Raji (cell line): Measurements from ENCODE around the gene SLC9A9.

Experiments used
- POLR2A ChIP-seq: IDR thresholded peaks from 2 replicates; pipeline ENCODE4 v1.6.1; 2011; ENCODE audit warnings: low read depth, low read length, control low read depth; ENCODE audit not compliant: insufficient read depth

SLC9A9 gene

DNA sequence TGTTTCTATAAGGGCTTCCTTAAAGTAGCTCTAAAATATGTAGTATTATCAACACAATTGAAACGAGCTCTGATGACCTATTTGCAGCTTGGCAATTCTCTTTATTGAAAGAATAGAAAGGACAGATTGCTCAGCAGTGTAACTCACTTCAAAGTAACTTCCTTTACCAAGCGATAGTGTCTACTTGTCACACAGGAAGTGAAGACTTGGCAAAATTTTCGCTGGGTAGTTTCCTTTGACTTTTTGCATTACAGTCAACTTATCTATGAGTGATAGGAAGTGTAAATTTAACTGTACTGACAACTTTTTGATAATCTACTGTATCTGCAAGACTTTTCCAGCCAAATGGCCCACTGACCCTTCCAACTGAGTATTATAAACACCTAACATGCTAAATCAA, 22.8 kb downstream of the SLC9A9 start:
- no peak for TF ChIP-seq POLR2A

DNA sequence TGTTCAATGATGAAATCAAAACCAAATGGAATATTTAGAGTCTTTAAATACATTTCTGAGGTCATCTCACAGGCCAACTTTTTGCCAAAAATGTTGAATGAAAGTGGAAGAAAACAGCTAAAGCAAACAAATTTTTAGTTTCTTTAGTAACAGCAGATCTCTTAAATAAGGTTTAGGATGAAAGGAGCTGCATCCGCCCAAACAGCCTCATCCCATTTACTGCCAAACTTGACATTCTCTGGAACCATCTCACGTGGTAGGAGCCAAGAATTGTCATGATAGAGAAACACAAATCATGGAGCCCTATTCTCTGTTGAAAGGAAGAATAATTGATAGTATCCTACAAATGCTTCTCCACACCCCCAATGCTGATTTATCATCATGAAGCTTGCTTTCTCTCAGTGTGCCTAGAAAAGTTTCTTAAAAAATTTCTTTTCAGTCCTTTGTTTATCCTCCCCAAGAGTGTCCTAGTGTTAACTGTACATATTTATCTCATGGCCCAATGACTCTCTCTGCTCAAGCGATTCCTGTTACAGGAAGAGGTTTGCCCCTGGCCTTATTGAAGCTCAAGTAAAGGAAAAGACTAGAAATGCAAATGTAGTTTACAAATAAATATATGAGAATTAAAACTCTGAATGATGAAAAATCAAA, 23.4 kb downstream of the SLC9A9 start:
- TF ChIP-seq POLR2A = no peak

DNA sequence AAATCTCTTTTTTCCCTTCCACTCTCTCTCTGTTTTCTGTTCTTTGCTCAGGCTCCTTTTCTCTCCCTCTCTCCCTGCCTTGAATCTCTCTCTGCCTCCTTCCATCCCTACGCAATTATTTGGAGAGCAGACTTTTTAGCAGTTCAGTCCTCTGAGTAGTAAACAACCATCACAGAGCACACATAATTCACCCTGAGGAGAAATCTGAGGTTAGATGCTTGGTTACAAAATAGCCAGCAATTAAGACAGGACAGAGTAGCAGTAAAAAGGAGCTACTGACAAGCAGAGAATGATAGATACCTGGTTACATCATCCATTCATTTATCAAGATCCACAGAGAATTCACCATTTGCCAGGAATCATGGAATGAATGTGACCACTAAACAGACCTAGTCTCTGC, 25.5 kb downstream of the SLC9A9 start:
- TF ChIP-seq POLR2A = no peak

DNA sequence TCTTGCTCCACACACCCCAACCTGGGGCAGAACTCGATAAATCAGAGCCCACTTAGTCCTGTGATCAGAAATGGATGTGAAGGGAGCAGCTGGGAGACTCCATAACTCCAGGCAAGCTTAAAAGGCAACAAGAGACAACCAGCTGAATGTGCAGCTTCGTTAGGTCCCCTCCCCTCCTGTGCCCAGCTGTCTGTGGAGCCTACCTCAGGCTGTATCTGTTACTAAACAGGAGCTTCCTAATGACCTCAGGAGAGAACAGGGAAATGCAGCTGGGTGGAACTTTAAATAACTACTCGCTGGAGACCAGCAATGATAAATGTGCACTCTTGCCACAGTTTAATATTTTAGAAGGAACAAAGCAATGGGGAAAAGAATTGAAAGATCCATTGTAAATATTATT, 25.9 kb downstream of the SLC9A9 start:
- no peak for TF ChIP-seq POLR2A

DNA sequence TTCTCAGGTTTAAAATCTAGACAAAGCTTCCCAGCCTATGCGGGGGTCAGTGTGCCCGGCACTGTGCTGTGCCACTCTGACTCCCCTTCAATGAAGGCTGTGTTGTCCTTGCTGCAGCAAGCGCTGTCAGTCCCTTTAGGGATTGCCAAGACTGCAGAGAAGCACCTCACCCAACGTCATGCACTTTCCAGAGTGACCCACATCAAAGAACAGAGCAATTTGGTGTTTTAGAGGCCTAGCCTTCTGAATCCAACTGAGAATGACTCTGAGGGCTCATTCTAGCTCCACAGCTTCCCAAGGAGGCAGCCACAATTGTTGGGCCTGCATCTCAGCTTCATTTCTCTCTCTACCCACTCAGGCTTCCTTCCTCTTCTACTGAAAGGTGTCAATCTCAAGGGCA, 26.4 kb downstream of the SLC9A9 start:
- no peak for TF ChIP-seq POLR2A

DNA sequence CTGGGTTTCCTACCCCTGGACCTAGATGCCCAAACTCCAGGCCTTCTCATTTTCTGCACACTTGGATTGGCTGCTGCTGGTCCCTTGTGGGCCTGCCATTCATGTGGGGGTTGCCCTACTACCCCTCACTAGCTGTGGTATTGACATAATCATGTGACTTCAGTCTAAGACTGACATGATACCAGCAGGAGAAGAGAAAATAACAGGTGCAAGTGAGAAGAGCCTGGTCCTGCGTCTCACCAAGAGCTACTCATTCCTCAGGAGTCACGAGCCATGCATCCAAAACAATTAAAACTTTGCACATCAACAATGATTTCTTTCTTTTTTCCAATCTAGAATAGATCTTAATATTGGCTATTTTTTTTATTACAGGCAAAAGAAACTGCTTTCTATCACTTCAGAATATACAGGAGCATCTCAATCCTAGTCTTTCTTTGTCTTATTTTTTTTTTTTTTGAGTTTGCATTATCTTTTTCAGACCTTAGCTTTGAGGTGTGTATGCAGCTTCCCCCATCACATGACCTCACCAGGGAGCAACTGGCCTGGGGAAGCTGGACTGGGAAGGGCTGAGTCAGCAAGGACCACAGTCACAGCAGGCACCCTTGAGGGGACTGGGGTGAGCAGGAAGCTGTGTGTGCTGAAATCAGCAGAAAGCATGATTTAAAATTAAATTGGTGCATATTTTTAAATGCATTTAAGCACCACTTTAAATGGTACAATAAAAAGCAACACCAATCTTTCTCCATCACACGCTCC, 27.6 kb downstream of the SLC9A9 start:
- TF ChIP-seq POLR2A = no peak

DNA sequence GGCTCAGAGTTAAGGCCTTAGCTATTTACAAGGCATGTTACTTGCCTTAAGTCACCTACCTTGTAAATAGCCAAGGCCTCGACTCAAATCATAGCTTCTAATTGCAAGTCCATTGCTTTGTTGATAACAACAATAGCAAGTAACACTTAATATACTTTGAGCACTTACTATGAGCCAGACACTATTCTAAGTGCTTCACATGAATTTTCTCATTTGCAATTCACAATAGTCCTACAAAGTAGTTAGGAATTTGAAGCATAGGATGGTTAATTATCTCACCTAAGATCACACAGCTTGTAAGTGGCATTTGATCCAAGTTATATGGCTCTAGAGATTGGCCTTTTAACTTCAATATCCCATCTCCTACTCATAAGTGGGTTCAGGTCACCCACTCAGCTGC, 28.4 kb downstream of the SLC9A9 start:
- no peak for TF ChIP-seq POLR2A

DNA sequence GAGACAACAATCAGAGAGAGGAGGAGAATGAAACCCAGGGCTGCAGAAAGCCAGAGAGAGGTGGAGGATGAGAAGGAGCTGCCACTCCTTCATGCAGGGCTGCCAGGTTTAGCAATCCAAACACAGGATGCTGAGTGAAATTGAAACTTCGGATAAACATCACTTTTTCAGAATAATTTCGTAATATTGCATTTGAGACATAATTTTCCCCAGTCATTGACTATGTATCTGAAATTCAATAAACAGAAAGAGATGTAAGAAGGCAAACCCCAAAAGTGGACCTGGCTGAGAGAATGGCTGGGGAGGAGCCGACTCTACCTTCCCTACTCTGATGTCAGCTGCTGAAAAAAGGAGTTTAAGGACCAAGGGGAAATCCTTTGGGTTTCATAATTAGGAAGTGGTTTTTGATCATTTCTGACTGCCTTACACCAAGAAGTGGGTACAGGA, 33.8 kb downstream of the SLC9A9 start:
- TF ChIP-seq POLR2A = no peak

DNA sequence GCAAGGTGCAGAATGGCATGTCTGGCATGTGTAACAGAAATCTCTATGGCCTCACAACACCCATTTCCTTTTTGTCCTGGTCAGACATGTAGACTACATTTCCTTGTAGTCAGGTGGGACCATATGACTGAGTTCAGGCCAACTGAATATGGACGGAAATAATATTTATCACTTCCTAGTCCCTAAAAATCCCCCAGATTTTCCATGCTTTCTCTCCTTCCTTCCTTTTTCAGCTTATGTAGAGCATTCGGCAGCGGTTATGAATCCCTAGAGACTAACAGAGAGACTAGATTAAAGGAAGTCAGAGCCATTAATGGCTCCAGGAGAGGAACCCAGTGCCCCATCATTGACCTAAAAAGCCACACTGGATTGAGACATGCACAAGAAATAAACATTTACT, 35.8 kb downstream of the SLC9A9 start:
- TF ChIP-seq POLR2A = no peak

DNA sequence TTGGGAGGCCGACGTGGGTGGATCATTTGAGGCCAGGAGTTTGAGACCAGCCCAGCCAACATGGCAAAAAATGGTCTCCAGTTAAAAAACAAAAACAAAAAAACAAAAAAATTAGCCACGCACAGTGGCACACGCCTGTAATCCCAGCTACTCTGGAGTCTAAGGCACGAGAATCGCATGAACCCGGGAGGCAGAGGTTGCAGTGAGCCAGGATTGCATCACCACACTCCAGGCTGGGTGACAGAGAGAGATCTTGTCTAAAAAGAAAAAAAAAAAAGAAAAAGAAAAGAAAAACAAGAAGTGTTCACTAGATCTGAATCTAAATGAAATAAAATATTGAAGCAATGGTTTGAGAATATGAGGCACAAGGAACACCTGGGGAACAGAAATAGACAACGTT, 36.7 kb downstream of the SLC9A9 start:
- no peak for TF ChIP-seq POLR2A

DNA sequence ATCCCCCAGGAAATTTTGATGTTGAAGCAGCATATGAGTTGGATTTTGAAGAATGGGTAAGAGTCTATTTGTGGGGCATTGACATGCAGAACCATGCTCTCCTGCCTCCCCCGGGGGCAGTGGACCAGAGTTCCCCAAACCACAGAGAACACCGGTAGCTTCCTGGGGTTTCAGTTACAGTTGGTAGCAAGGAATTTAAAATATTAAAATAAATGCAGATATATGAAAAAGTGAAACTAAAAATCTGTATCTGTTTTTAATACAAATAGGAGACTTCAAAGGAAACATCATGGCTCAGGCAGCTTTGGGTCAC, 37.4 kb downstream of the SLC9A9 start:
- TF ChIP-seq POLR2A = no peak

DNA sequence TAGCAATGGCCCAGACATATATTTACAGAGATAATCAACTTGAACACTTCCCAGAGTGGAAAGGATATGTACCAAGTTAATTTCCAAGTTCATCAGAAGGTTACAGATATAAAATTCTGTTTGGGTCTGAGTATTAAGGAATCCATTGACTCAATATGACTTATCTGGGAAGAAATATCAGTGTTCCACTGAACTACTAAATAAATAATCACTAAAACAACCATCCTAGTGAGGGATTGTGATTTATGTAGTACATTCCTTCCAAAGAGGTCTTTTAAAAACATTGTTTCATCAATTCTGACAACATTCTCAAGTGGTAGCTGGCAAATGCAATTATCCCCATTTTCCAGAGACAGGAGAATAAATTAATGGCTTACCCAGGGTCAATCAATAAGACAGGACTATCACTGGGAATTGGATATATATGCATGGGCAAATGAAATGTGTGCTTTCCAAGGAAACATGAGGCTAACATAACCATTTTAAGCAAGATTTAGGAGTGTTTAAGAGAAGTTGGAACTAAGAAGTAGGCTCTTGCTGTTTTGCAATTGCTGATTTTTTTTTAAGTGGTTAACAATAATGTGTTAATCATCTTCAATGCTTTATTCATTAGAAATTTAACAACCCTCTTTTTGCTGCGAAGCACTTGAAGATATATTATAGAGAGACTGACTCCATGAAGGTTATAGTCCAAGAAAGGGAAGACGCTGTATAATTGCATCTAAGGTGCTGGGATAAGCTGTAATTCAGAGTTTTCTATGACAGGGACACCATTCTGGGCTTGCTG, 37.9 kb downstream of the SLC9A9 start:
- no peak for TF ChIP-seq POLR2A

DNA sequence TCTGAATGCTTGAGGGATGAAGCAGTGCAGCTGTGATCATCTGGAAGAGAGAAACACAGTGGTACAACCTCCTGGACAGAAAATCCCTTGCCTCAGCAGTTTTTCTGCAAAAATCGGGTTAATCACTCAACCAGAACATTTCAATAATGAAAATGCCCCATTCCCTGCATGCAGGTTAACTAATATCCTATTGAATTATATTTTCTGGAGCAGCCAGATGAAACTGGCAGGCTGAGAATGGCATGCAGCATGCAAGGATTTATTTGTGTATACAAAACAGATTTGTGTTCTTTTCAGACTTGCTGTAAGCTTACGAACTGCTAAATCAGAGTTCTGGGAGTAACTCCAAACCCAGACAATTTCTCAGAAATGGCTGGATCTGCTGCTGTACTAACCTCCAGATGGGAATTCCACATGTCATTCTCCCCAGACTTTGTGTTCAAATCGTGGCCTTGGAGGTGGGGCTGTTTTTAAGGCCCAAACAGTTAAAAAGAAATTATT, 39.1 kb downstream of the SLC9A9 start:
- TF ChIP-seq POLR2A = no peak

DNA sequence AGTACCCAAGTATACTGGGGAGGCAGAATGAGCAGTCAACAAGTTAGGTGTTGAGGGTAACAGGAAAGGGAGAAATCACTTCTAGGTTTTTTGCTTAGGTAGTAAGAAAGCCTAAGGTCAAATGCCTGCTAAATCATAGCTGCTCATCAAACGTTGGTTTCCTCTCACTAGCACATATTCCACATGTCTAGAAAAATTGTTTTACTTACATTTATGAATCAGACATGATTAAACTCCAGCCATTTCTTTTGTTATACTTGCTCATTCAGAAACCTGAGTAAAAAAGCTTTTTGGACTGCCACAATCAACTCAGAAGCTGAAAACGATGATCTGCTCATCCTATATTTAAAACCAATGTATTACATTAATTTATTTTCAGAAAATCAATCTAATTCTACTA, 40.2 kb downstream of the SLC9A9 start:
- TF ChIP-seq POLR2A = no peak

DNA sequence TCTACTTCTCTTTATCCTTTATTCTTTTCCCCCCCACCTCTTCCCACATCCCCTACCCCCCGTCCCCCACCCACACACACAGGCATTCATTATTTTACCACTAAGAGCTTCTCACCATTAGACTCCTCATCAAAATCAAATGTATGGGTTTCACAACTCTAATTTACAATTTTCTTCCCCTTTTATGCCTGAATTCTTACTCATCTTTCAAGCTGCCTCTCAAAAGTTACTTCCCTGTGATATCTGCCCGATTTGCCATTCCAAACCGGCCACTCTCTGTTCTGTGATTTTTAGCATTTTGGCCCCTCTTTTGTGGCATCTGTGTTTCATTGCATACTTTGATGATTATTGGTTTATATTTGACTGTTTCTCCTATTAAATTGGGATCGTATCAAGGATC, 42.2 kb downstream of the SLC9A9 start:
- no peak for TF ChIP-seq POLR2A

DNA sequence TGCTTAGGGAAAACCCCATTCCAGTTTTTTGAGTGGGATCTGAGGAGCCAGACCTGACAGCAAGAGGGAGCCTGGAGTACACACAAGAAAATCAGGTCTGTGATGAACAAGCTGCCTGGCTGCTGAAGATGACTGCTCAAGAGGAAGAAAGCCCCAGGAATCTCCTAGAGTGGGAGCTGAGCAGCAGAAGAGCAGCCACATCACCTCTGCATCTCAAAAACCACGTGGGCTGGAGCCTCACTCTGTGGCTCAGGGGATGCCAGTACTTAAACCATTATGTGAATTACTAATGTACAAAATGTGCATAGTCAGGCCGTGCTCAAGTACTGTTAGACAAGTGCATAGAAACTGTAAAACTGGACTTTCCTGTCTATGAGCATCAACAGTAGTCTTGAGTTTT, 52.4 kb downstream of the SLC9A9 start:
- no peak for TF ChIP-seq POLR2A
